B cell (primary cell): ENCODE measurements around the gene KDF1. TPM values are rescaled to one million over a fixed set of nuclear protein-coding genes. Genes with fewer than 3 reads are reported as not detected.

ENCODE experiments used
- ATAC-seq: fragments of 200-7000 bp; cut with Tn5 transposase; one replicate; pipeline ENCODE4 v1.10.0; 2021; ENCODE audit warnings: low read depth, mild to moderate bottlenecking, moderate number of reproducible peaks, moderate library complexity
- CTCF ChIA-PET: fragments of 350-600 bp; sonication (Branson Sonifier 250); formaldehyde crosslinking; loops from one replicate; lab custom pipeline; 2021; ENCODE audit warnings: antibody characterized with exemption, inconsistent platforms; lab: Charles Lee
- POLR2A ChIA-PET: fragments of 350-600 bp; sonication (Branson Sonifier 250); formaldehyde crosslinking; loops from one replicate; lab custom pipeline; 2021; ENCODE audit warnings: antibody characterized with exemption; lab: Charles Lee
- DNase-seq: peaks from one replicate; pipeline ENCODE4 v3.0.0; 2013
- H2AFZ ChIP-seq: 2 replicates; pipeline ENCODE4 v1.6.1; 2012; ENCODE audit warnings: mild to moderate bottlenecking, low read depth, low read length; ENCODE audit not compliant: insufficient read depth, poor library complexity, severe bottlenecking
- H3K27ac ChIP-seq, 2 donors: 1 replicate in 1 of 2; 2 replicates in 1 of 2; pipeline ENCODE4 v1.5.1; 2012 to 2013; ENCODE audit warnings: low read length in 2 of 2, mild to moderate bottlenecking in 2 of 2, moderate library complexity in 1 of 2
- H3K27me3 ChIP-seq, 4 experiments: fragments of 200-600 bp in 1 of 4; sonication (generic) in 1 of 4; replicated peaks in 1 of 4; 1 replicate in 2 of 4; 2 replicates in 2 of 4; pipeline versions ENCODE4 v1.6.1 to v1.7.0; 2013 to 2016; ENCODE audit warnings: low read length in 3 of 4, mild to moderate bottlenecking in 2 of 4, mixed read lengths in 1 of 4, moderate library complexity in 1 of 4; ENCODE audit not compliant: insufficient read depth in 4 of 4, control insufficient read depth in 3 of 4; ENCODE audit errors: control extremely low read depth in 1 of 4
- H3K36me3 ChIP-seq, 2 experiments: replicated peaks in 1 of 2; 1 replicate in 1 of 2; 2 replicates in 1 of 2; pipeline versions ENCODE4 v1.6.1 to v1.7.1; 2013; ENCODE audit warnings: low read length in 1 of 2; ENCODE audit not compliant: insufficient read depth in 2 of 2, control insufficient read depth in 1 of 2; ENCODE audit errors: control extremely low read depth in 1 of 2, extremely low read depth in 1 of 2
- H3K4me1 ChIP-seq, 2 donors: fragments of 200-600 bp in 1 of 2; sonication (generic) in 1 of 2; 1 replicate in 1 of 2; 2 replicates in 1 of 2; pipeline versions ENCODE4 v1.5.1 to v1.6.1; 2013 to 2017; ENCODE audit warnings: low read length in 2 of 2; ENCODE audit not compliant: control insufficient read depth in 2 of 2, insufficient read depth in 2 of 2
- H3K4me2 ChIP-seq: replicated peaks from 2 replicates; pipeline ENCODE3; 2012; ENCODE audit warnings: mild to moderate bottlenecking, low read depth, low read length; ENCODE audit not compliant: poor library complexity, severe bottlenecking
- H3K4me3 ChIP-seq, 5 experiments: fragments of 200-600 bp in 1 of 5; sonication (generic) in 1 of 5; 1 replicate in 3 of 5; 2 replicates in 2 of 5; pipeline versions ENCODE4 v1.5.1 to v1.7.0; 2011 to 2016; ENCODE audit warnings: low read length in 4 of 5, mild to moderate bottlenecking in 4 of 5, low read depth in 2 of 5, control low read depth in 1 of 5, moderate library complexity in 1 of 5; ENCODE audit not compliant: insufficient read depth in 1 of 5; ENCODE audit errors: control extremely low read depth in 1 of 5, extremely low read depth in 1 of 5
- H3K79me2 ChIP-seq: fragments of 200-600 bp; sonication (generic); one replicate; pipeline ENCODE4 v1.6.0; 2016; ENCODE audit warnings: low read length; ENCODE audit not compliant: control insufficient read depth, insufficient read depth
- H3K9ac ChIP-seq: fragments of 200-600 bp; sonication (generic); 2 replicates; pipeline ENCODE4 v1.6.1; 2017; ENCODE audit warnings: mild to moderate bottlenecking, low read length, moderate library complexity
- H3K9me3 ChIP-seq, 3 donors: one replicate each; pipeline versions ENCODE4 v1.6.1 to v1.7.1; 2013; ENCODE audit warnings: low read length in 2 of 3; ENCODE audit not compliant: control insufficient read depth in 2 of 3, insufficient read depth in 1 of 3; ENCODE audit errors: control extremely low read depth in 1 of 3
- H4K20me1 ChIP-seq: 2 replicates; pipeline ENCODE4 v1.6.0; 2012; ENCODE audit warnings: mild to moderate bottlenecking, low read length; ENCODE audit not compliant: insufficient read depth, control insufficient read depth, poor library complexity, severe bottlenecking
- H3K27ac Mint-ChIP-seq: one replicate; pipeline ENCODE4 v1.8.0; 2021; ENCODE audit warnings: mixed read lengths
- H3K27me3 Mint-ChIP-seq: one replicate; pipeline ENCODE4 v1.8.0; 2021; ENCODE audit warnings: mixed read lengths
- H3K4me1 Mint-ChIP-seq: one replicate; pipeline ENCODE4 v1.8.0; 2021; ENCODE audit warnings: mixed read lengths
- H3K4me3 Mint-ChIP-seq: one replicate; pipeline ENCODE4 v1.8.0; 2021; ENCODE audit warnings: mixed read lengths
- H3K9me3 Mint-ChIP-seq: one replicate; pipeline ENCODE4 v1.8.0; 2022; ENCODE audit warnings: mixed read lengths; ENCODE audit not compliant: insufficient read depth
- EZH2 ChIP-seq: IDR thresholded peaks from 2 replicates; pipeline ENCODE4 v1.6.1; 2012; ENCODE audit warnings: borderline replicate concordance, low read depth, mild to moderate bottlenecking, moderate library complexity, low read length; ENCODE audit not compliant: insufficient read depth, poor library complexity, severe bottlenecking
- WGBS: methylation state at CpG from one replicate; pipeline ENCODE4 v1.1.5; 2013; ENCODE audit warnings: missing lambda C conversion rate; ENCODE audit not compliant: insufficient coverage; 5-methylcytosine and 5-hydroxymethylcytosine counted together
- intact Hi-C: fragments of 100-400 bp; cut with micrococcal nuclease; formaldehyde crosslinking; loops from one replicate; pipeline ENCODE4 v1.10.0; 2022
- polyA plus RNA-seq: library from polyadenylated mRNA; depleted of rRNA; stranded (reverse); fragments of >200 nt; gene quantifications from 2 replicates; pipeline ENCODE4 v1.2.3, GENCODE V29; 2012
- total RNA-seq, 2 donors: library from RNA; stranded (reverse); fragments of 120-200 nt in 1 of 2; gene quantifications; 1 replicate in 1 of 2; 2 replicates in 1 of 2; pipeline versions ENCODE4 v1.2.3 to v1.2.4, GENCODE V29; 2013 to 2022
- TF ChIP-seq, protein P1 (sequence below): fragments of 200-600 bp; IDR thresholded peaks from one replicate; pipeline ENCODE4 v1.8.0; 2022; ENCODE audit warnings: antibody characterized with exemption, mild to moderate bottlenecking

KDF1 gene
- total and polyA plus RNA-seq, 2 donors (not counting 1 experiment from before 2014, with no cell fraction given) = 0.74 to 2.6 TPM

DNA sequence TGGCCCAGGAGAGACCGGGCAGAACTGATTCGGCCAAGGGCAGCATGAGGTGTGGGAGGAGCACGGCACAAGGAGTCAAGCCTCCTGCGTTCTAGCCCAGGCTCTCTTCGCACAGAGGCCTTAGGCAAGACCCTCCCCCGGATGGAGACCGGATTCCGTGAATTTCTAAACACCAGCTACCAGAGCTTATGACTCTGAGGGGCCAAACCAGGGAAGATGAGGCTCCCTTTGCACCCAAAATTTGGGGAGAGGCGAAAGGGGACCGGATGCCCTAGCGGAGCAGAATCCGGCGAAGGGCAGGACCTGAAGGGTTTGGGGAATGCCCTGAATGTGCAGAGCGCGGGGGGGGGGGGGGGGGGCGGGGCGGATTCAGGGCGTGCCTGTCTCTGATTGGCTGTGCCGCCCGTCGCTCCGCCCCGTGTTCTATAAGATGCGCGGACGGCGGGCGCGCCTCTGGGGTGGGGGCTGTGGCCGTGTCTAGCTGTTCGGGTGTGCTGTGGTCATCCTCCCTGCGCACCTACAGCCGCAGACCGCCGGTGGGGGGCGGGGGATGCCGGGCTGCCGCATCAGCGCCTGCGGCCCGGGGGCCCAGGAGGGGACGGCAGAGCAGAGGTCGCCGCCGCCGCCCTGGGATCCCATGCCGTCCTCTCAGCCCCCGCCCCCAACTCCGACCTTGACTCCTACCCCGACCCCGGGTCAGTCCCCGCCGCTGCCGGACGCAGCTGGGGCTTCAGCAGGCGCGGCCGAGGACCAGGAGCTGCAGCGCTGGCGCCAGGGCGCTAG, 33.2 kb upstream of the KDF1 start, which contains the start of gene TRNP1:
Gene TRNP1 (plus strand): TSS at position 456 of the 783 bp plus-strand sequence. CDS start 95 bp downstream, at position 551.
- Mint-ChIP-seq H3K4me1 (peaks cover 15% of the 10 kb centered on the region), H3K27me3 (peaks cover 41% of the 10 kb centered on the region), H3K27ac (peak within 1 kb of the TSS; percentile 32), H3K9me3 (no peaks in the 10 kb centered on the region), H3K4me3 (peak within 1 kb of the TSS; percentile 86)
- TF ChIP-seq, protein P1, sequence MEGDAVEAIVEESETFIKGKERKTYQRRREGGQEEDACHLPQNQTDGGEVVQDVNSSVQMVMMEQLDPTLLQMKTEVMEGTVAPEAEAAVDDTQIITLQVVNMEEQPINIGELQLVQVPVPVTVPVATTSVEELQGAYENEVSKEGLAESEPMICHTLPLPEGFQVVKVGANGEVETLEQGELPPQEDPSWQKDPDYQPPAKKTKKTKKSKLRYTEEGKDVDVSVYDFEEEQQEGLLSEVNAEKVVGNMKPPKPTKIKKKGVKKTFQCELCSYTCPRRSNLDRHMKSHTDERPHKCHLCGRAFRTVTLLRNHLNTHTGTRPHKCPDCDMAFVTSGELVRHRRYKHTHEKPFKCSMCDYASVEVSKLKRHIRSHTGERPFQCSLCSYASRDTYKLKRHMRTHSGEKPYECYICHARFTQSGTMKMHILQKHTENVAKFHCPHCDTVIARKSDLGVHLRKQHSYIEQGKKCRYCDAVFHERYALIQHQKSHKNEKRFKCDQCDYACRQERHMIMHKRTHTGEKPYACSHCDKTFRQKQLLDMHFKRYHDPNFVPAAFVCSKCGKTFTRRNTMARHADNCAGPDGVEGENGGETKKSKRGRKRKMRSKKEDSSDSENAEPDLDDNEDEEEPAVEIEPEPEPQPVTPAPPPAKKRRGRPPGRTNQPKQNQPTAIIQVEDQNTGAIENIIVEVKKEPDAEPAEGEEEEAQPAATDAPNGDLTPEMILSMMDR = no peak
- no peak for TF ChIP-seq EZH2
- POLR2A ChIA-PET = no interaction called here
- Histone ChIP-seq H4K20me1 (no peaks in the 10 kb centered on the region), H3K36me3 (no peaks in the 10 kb centered on the region), H3K27ac (no peak within 1 kb of the TSS), H3K27me3 (peaks cover 0 to 54% (median 30%) of the 10 kb centered on the region in 4 experiments), H3K4me1 (peaks cover 13 to 24% of the 10 kb centered on the region in 2 donors), H3K9me3 (peaks cover 0 to 13% (median 0%) of the 10 kb centered on the region in 3 donors), H3K9ac (peak within 1 kb of the TSS; percentile 76), H3K4me2 (peak within 1 kb of the TSS; percentile 98), H3K4me3 (peak within 1 kb of the TSS; percentile 11 to 75 (median 59)), H2AFZ (peak within 1 kb of the TSS; percentile 86), H3K79me2 (no peaks in the 10 kb centered on the region)
- peak; percentile 86 for DNase-seq
- peak; percentile 75 for ATAC-seq
- intact Hi-C loops = no loop called here
- CTCF ChIA-PET = interaction anchor here (0.7 to 7.4 kb wide), 4 partner anchors 9 to 1215 kb away, joined by 3 to 83 read pairs (median 4); no protein-coding TSS in a partner anchor
- under 1% methylated on average over 50 of the region's 61 CpGs for WGBS
